Measurements from ENCODE around the gene SLC43A3. TPM values are rescaled to one million over a fixed set of nuclear protein-coding genes. Genes with fewer than 3 reads are reported as not detected.

Gene SLC43A3
- total RNA-seq, 1 experiment from 2014 or later = 8.6 TPM

GRCh38 chr11:57432714-57433163, 5.8 kb upstream of the SLC43A3 start:
- H3K27ac ChIP-seq (ENCODE audit: low read length) = no peak overlapping the region
- POLR2A ChIA-PET = no interaction called here
- intact Hi-C loops (cut with micrococcal nuclease; ENCODE audit: unreplicated experiment) = no loop called here

GRCh38 chr11:57432149-57432561, 5.2 kb upstream of the SLC43A3 start:
- Histone ChIP-seq H3K27ac (ENCODE audit: low read length) (no peak overlapping the region), H3K9me3 (ENCODE audit: control insufficient read depth, insufficient read depth, low read depth, low read length) (no peaks in the 10 kb centered on the region), H3K27me3 (ENCODE audit: control insufficient read depth, insufficient read depth, low read length) (0 out of 2 replicates have a peak, but pooled peaks cover 6% of the 10 kb centered on the region), H3K4me3 (ENCODE audit: low read depth in 2 of 2, low read length in 2 of 2) (no peak overlapping the region), H3K4me1 (ENCODE audit: control insufficient read depth, insufficient read depth, low read length) (0 out of 2 replicates have a peak, but pooled peaks cover 2% of the 10 kb centered on the region), H3K36me3 (ENCODE audit: control insufficient read depth, insufficient read depth, low read length) (no peaks in the 10 kb centered on the region)
- in situ Hi-C loops (cut with HindIII; ENCODE audit: low pct_unique_long_range_greater_than_20kb, low sequenced_read_pairs) = no loop called here
- no peak for TF ChIP-seq CTCF (IDR thresholded peaks at IDR 0.05)
- no peak for TF ChIP-seq REST (IDR thresholded peaks at IDR 0.05; ENCODE audit: insufficient read depth in 1 of 2, low read depth in 2 of 2, low read length in 1 of 2)
- TF ChIP-seq TCF7L2 (IDR thresholded peaks at IDR 0.05; ENCODE audit: low read depth, low read length) = no peak
- no TSS peak for BruUV-seq (replicated peaks)
- ATAC-seq = no peak
- DNase-seq (ENCODE audit: low read depth, low spot score) = no peak
- ChIA-PET CTCF (interaction anchor here (1.1 kb wide), 1 partner anchor 27 kb away, joined by 6 read pairs; no protein-coding TSS in a partner anchor), POLR2A (no interaction called here)
- intact Hi-C loops (cut with micrococcal nuclease; ENCODE audit: unreplicated experiment) = no loop called here

More at GRCh38 chr11:57432714-57433163, 5.8 kb upstream of the SLC43A3 start:
- Histone ChIP-seq H3K9me3 (ENCODE audit: control insufficient read depth, insufficient read depth, low read depth, low read length) (no peaks in the 10 kb centered on the region), H3K4me3 (ENCODE audit: low read depth in 2 of 2, low read length in 2 of 2) (no peak overlapping the region), H3K4me1 (ENCODE audit: control insufficient read depth, insufficient read depth, low read length) (no peaks in the 10 kb centered on the region), H3K36me3 (ENCODE audit: control insufficient read depth, insufficient read depth, low read length) (no peaks in the 10 kb centered on the region), H3K27me3 (ENCODE audit: control insufficient read depth, insufficient read depth, low read length) (0 out of 2 replicates have a peak, but pooled peaks cover 5% of the 10 kb centered on the region)
- DNase-seq (ENCODE audit: low read depth, low spot score) (no peak), ATAC-seq (no peak)
- CTCF ChIA-PET = interaction anchor here (1.1 kb wide), 1 partner anchor 27 kb away, joined by 6 read pairs; no protein-coding TSS in a partner anchor
- TF ChIP-seq CTCF (IDR thresholded peaks at IDR 0.05) = no peak
- no peak for TF ChIP-seq SIN3A (IDR thresholded peaks at IDR 0.05; ENCODE audit: borderline replicate concordance, insufficient read depth, low read depth, low read length)
- no peak for TF ChIP-seq REST (IDR thresholded peaks at IDR 0.05; ENCODE audit: insufficient read depth in 1 of 2, low read depth in 2 of 2, low read length in 1 of 2)
- no peak for TF ChIP-seq TCF7L2 (IDR thresholded peaks at IDR 0.05; ENCODE audit: low read depth, low read length)
- TF ChIP-seq POLR2AphosphoS5 (IDR thresholded peaks at IDR 0.05; ENCODE audit: low read depth, low read length) = no peak
- no TSS peak for BruUV-seq (replicated peaks)
- in situ Hi-C loops (cut with HindIII; ENCODE audit: low pct_unique_long_range_greater_than_20kb, low sequenced_read_pairs) = no loop called here

All from Panc1 (cell line).